SK-N-SH (cell line): ENCODE data around the gene LCN10. TPM values are rescaled to one million over a fixed set of nuclear protein-coding genes. Genes with fewer than 3 reads are reported as not detected.

Source experiments
- CTCF ChIA-PET: fragments of 300-600, 350-600 bp; formaldehyde crosslinking; extraction: SDS; loops from one replicate; lab custom pipeline; 2021; lab: Yijun Ruan, JAX
- POLR2A ChIA-PET: fragments of 350-600 bp; sonication (Branson Sonifier 250); formaldehyde crosslinking; extraction: SDS; loops from one replicate; lab custom pipeline; 2020; ENCODE audit warnings: antibody characterized with exemption, inconsistent platforms; lab: Yijun Ruan, JAX
- DNase-seq: peaks from one replicate; pipeline ENCODE4 v3.0.0; 2012
- H2AFZ ChIP-seq: fragments of 200-600 bp; sonication (generic); 2 replicates; pipeline ENCODE4 v1.8.1; 2016; ENCODE audit warnings: antibody characterized with exemption, mild to moderate bottlenecking, low read depth
- H3F3A ChIP-seq: fragments of 200-600 bp; sonication (generic); replicated peaks from 2 replicates; pipeline ENCODE3; 2016; ENCODE audit warnings: antibody characterized with exemption, mild to moderate bottlenecking; ENCODE audit not compliant: insufficient read depth
- H3K27ac ChIP-seq, 2 experiments: fragments of 200-500 bp in 1 of 2; fragments of 200-600 bp in 1 of 2; sonication (Bioruptor generic) in 1 of 2; sonication (generic), shearing (Covaris generic) in 1 of 2; 2 replicates each; pipeline versions ENCODE4 v1.5.1 to v1.6.1; 2014 to 2016; ENCODE audit warnings: low read depth in 2 of 2, inconsistent platforms in 1 of 2, low read length in 1 of 2, mild to moderate bottlenecking in 1 of 2, mixed read lengths in 1 of 2
- H3K27me3 ChIP-seq: fragments of 200-600 bp; sonication (generic), shearing (Covaris generic); 2 replicates; pipeline ENCODE4 v1.6.1; 2016; ENCODE audit warnings: mixed run types; ENCODE audit not compliant: insufficient read depth
- H3K36me3 ChIP-seq, 2 experiments: fragments of 200-500 bp in 1 of 2; fragments of 200-600 bp in 1 of 2; sonication (Bioruptor generic) in 1 of 2; sonication (generic) in 1 of 2; replicated peaks in 1 of 2; 2 replicates each; pipeline versions ENCODE3 to v1.5.1; 2014 to 2016; ENCODE audit warnings: low read length in 1 of 2, mild to moderate bottlenecking in 1 of 2; ENCODE audit not compliant: insufficient read depth in 2 of 2, control insufficient read depth in 1 of 2
- H3K4me1 ChIP-seq, 2 experiments: fragments of 200-500 bp in 1 of 2; fragments of 200-600 bp in 1 of 2; sonication (Bioruptor generic) in 1 of 2; sonication (generic), shearing (Covaris generic) in 1 of 2; 2 replicates each; pipeline versions ENCODE4 v1.5.1 to v1.6.1; 2014 to 2016; ENCODE audit warnings: low read depth in 1 of 2, low read length in 1 of 2, mixed run types in 1 of 2; ENCODE audit not compliant: insufficient read depth in 2 of 2, control insufficient read depth in 1 of 2
- H3K4me2 ChIP-seq: fragments of 200-600 bp; sonication (generic), shearing (Covaris generic); 2 replicates; pipeline ENCODE4 v1.6.1; 2017; ENCODE audit warnings: mixed run types
- H3K4me3 ChIP-seq, 2 experiments: fragments of 200-500 bp in 1 of 2; fragments of 200-600 bp in 1 of 2; sonication (Bioruptor generic) in 1 of 2; sonication (generic), shearing (Covaris generic) in 1 of 2; 2 replicates each; pipeline versions ENCODE4 v1.5.1 to v1.8.1; 2014 to 2016; ENCODE audit warnings: low read depth in 2 of 2, inconsistent platforms in 1 of 2, low read length in 1 of 2, mild to moderate bottlenecking in 1 of 2, mixed read lengths in 1 of 2, moderate library complexity in 1 of 2
- H3K79me2 ChIP-seq: fragments of 200-600 bp; sonication (generic); 2 replicates; pipeline ENCODE4 v1.8.1; 2017; ENCODE audit warnings: mild to moderate bottlenecking; ENCODE audit not compliant: insufficient read depth
- H3K9ac ChIP-seq: fragments of 200-600 bp; sonication (generic); 2 replicates; pipeline ENCODE4 v1.6.1; 2017; ENCODE audit warnings: mixed run types
- H3K9me2 ChIP-seq: fragments of 200-600 bp; sonication (generic); 2 replicates; pipeline ENCODE4 v1.6.1; 2017; ENCODE audit warnings: mixed run types
- H3K9me3 ChIP-seq: fragments of 200-600 bp; sonication (generic); 2 replicates; pipeline ENCODE4 v1.6.1; 2017; ENCODE audit warnings: mixed run types, mild to moderate bottlenecking, moderate library complexity
- H4K20me1 ChIP-seq: fragments of 200-600 bp; sonication (generic); 2 replicates; pipeline ENCODE4 v1.6.1; 2017; ENCODE audit warnings: mild to moderate bottlenecking, mixed run types; ENCODE audit not compliant: insufficient read depth
- EP300 ChIP-seq, 2 experiments: IDR thresholded peaks; 2 replicates each; pipeline versions ENCODE4 v1.4.0 to v1.6.1; 2012; ENCODE audit warnings: borderline replicate concordance in 1 of 2, low read depth in 1 of 2, low read length in 1 of 2
- EZH2phosphoT487 ChIP-seq: fragments of 200-600 bp; sonication (generic); IDR thresholded peaks from 2 replicates; pipeline ENCODE4 v1.6.1; 2017; ENCODE audit warnings: low read depth, mixed run types, mild to moderate bottlenecking, antibody characterized with exemption, moderate library complexity, borderline replicate concordance
- FOXJ3 ChIP-seq: sonication (generic); formaldehyde crosslinking; IDR thresholded peaks from 2 replicates; pipeline ENCODE4 v1.5.1; 2020; ENCODE audit warnings: mild to moderate bottlenecking, missing genetic modification reagents
- MAX ChIP-seq: IDR thresholded peaks from 2 replicates; pipeline ENCODE4 v1.4.0; 2012; ENCODE audit warnings: low read depth
- MXI1 ChIP-seq: IDR thresholded peaks from 2 replicates; pipeline ENCODE4 v1.6.1; 2012; ENCODE audit warnings: mild to moderate bottlenecking, low read depth, low read length, improper control_type of control experiment
- REST ChIP-seq: IDR thresholded peaks from 2 replicates; pipeline ENCODE4 v1.6.1; 2012; ENCODE audit warnings: mild to moderate bottlenecking, low read depth, low read length, moderate library complexity
- USF2 ChIP-seq: fragments of 150-350 bp; IDR thresholded peaks from 2 replicates; pipeline ENCODE4 v1.6.1; 2017; ENCODE audit warnings: antibody characterized with exemption, low read length, low read depth, borderline replicate concordance
- WGBS: methylation state at CpG from one replicate; pipeline ENCODE4 v1.1.6; 2017; ENCODE audit warnings: low lambda C conversion rate; 5-methylcytosine and 5-hydroxymethylcytosine counted together
- polyA plus RNA-seq, 3 experiments: library from polyadenylated mRNA; depleted of rRNA; stranded (reverse); fragments of >200 nt; gene quantifications; 2 replicates each; pipeline ENCODE4 v1.2.3, GENCODE V29; 2012

The LCN10 gene
- polyA plus RNA-seq, 1 of the 3 experiments (the other 2 are of a cell fraction), result not detected

- no peak overlapping the region for H3K27ac ChIP-seq
- no peaks in the 10 kb centered on the region for H3K36me3 ChIP-seq
- TF ChIP-seq EP300 (IDR thresholded peaks at IDR 0.05; ENCODE audit: borderline replicate concordance in 1 of 2, low read depth in 1 of 2, low read length in 1 of 2) (no peak), MXI1 (no peak)
- H3K4me3 ChIP-seq, result no peak overlapping the region
- no peak overlapping the region for H2AFZ ChIP-seq
- no peaks in the 10 kb centered on the region for H3K79me2 ChIP-seq
- no peak overlapping the region for H3K9ac ChIP-seq
- ChIA-PET CTCF (interaction anchor here (1.0 to 4.2 kb wide), 6 partner anchors 10 to 27 kb away, joined by 4 to 34 read pairs (median 6); partner anchors contain the start of gene LCN8), POLR2A (no interaction called here)
- H3F3A ChIP-seq, result no peaks in the 10 kb centered on the region
- no peaks in the 10 kb centered on the region for H3K9me2 ChIP-seq
- no peaks in the 10 kb centered on the region for H3K27me3 ChIP-seq
- no peak for DNase-seq
- WGBS, result 83% methylated on average over 17 of the region's 32 CpGs
- H3K4me1 ChIP-seq, result peaks cover 0 to 5% of the 10 kb centered on the region in 2 experiments; a peak in 1 of 4 replicates
- no peak overlapping the region for H3K4me2 ChIP-seq
- no peaks in the 10 kb centered on the region for H3K9me3 ChIP-seq
- no peaks in the 10 kb centered on the region for H4K20me1 ChIP-seq
These were observed 713 bp downstream of the LCN10 start for GRCh38 chr9:136741883-136742571.

GRCh38 chr9:136740971-136741882 is 1.5 kb downstream of the LCN10 start:
- ChIA-PET POLR2A (interaction anchor here (1.0 kb wide), 1 partner anchor 13 kb away, joined by 3 read pairs; no protein-coding TSS in a partner anchor), CTCF (interaction anchor here (0.6 to 4.2 kb wide), 6 partner anchors 13 to 409 kb away, joined by 3 to 34 read pairs (median 6); partner anchors contain the start of gene LCN8)
- Histone ChIP-seq H3K9me2 (no peaks in the 10 kb centered on the region), H3K27me3 (no peaks in the 10 kb centered on the region), H3K9me3 (no peaks in the 10 kb centered on the region), H3K4me3 (no peak overlapping the region), H3K9ac (no peak overlapping the region), H3K4me1 (peaks cover 0 to 5% of the 10 kb centered on the region in 2 experiments; a peak in 1 of 4 replicates), H3F3A (no peaks in the 10 kb centered on the region), H3K4me2 (no peak overlapping the region), H2AFZ (no peak overlapping the region), H4K20me1 (no peaks in the 10 kb centered on the region), H3K27ac (no peak overlapping the region), H3K36me3 (no peaks in the 10 kb centered on the region), H3K79me2 (no peaks in the 10 kb centered on the region)
- WGBS, result 70% methylated on average over 25 of the region's 37 CpGs
- peak; percentile 68 for DNase-seq
- TF ChIP-seq FOXJ3 (no peak), USF2 (no peak), MAX (0 out of 2 replicates have a peak, but pooled peaks have one; percentile 15), REST (no peak), EZH2phosphoT487 (no peak)
